ENCODE data around the gene CGB2. TPM values are rescaled to one million over a fixed set of nuclear protein-coding genes. Genes with fewer than 3 reads are reported as not detected.

Gene CGB2
- total and polyA plus RNA-seq, 2 of the 13 experiments (the other 11 are each of a cell fraction or from before 2014, with no cell fraction given), result not detected

DNA sequence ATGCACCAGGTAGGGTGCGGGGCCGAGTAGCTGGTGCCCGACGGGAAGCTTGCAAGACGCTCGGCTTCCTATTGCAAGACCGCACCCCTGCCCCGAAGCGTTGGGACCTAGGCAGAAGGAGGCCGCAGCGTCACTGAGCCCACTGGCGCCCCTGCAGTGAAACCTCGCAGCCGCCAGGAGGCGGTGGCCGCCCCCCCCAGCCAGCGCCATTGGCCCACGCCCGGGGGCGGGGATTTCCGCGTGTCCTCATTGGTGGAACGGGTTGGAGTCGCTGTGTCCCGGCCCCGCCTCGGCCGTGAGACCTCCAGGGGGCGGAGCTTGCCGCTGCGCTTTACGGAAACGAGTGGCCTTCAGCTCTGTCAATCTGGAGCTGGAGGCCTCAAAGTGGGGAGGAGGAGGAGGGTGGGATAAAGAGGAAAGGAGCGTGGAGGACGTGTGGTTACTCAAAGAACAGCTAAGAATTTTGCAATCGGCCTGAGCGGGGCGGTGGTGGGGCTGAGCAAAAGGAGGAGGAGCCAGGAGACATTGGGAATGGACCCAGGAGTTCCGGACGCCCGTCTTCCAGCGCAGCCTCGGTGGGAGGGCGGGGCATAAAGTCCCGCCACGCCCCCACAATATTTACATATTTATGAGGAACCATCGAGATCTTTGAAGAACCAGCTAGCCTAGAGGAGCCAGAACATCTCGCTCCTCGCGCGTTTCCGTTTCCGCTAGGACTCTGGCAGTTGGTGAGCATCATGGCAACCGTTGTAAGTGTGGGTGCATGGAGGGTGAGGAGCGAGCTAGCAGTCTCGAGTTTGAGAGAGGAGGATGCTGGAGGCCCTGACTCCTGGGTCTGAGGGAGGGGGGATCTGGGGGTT, 38.3 kb upstream of the CGB2 start, which contains the start of the genes GYS1 and RUVBL2 (continued):
- TF ChIP-seq, protein P1, sequence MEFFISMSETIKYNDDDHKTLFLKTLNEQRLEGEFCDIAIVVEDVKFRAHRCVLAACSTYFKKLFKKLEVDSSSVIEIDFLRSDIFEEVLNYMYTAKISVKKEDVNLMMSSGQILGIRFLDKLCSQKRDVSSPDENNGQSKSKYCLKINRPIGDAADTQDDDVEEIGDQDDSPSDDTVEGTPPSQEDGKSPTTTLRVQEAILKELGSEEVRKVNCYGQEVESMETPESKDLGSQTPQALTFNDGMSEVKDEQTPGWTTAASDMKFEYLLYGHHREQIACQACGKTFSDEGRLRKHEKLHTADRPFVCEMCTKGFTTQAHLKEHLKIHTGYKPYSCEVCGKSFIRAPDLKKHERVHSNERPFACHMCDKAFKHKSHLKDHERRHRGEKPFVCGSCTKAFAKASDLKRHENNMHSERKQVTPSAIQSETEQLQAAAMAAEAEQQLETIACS (CRISPR knock-in tag; IDR thresholded peaks at IDR 0.05), result no peak
- TF ChIP-seq ZNF256 (CRISPR knock-in tag; conservative IDR thresholded peaks at IDR 0.05) (no peak), ZBTB21 (CRISPR knock-in tag; IDR thresholded peaks at IDR 0.05) (0 out of 2 replicates have a peak, but pooled peaks have one; percentile 21), SNAPC2 (CRISPR knock-in tag; IDR thresholded peaks at IDR 0.05) (peak; percentile 45; the same call in 1 of the 2 replicates), RNF2 (conservative IDR thresholded peaks at IDR 0.05; ENCODE audit: low read depth) (no peak), ZNF615 (CRISPR knock-in tag; IDR thresholded peaks at IDR 0.05; ENCODE audit: borderline replicate concordance) (no peak), ZNF883 (CRISPR knock-in tag; IDR thresholded peaks at IDR 0.05; ENCODE audit: not compliant biosample characterization) (peak; percentile 21), POLR2G (IDR thresholded peaks at IDR 0.05; ENCODE audit: low read depth, low read length) (peak; percentile 80), GFI1 (CRISPR knock-in tag; IDR thresholded peaks at IDR 0.05; ENCODE audit: borderline replicate concordance) (no peak), CBFB (CRISPR knock-in tag; IDR thresholded peaks at IDR 0.05) (no peak; the same call in 1 of the 2 replicates), ZNF496 (CRISPR knock-in tag; IDR thresholded peaks at IDR 0.05; ENCODE audit: insufficient replicate concordance) (no peak), DNMT3B (CRISPR knock-in tag; conservative IDR thresholded peaks at IDR 0.05) (peak; percentile 58; the same call in 1 of the 2 replicates), AKAP8 (CRISPR knock-in tag; IDR thresholded peaks at IDR 0.05) (no peak), ZNF850 (CRISPR knock-in tag; conservative IDR thresholded peaks at IDR 0.05) (no peak), ISL2 (CRISPR knock-in tag; IDR thresholded peaks at IDR 0.05) (no peak), SOX5 (CRISPR knock-in tag; IDR thresholded peaks at IDR 0.05; ENCODE audit: borderline replicate concordance) (peak; percentile 40; the same call in 1 of the 2 replicates)
- TF ChIP-seq, protein P2, sequence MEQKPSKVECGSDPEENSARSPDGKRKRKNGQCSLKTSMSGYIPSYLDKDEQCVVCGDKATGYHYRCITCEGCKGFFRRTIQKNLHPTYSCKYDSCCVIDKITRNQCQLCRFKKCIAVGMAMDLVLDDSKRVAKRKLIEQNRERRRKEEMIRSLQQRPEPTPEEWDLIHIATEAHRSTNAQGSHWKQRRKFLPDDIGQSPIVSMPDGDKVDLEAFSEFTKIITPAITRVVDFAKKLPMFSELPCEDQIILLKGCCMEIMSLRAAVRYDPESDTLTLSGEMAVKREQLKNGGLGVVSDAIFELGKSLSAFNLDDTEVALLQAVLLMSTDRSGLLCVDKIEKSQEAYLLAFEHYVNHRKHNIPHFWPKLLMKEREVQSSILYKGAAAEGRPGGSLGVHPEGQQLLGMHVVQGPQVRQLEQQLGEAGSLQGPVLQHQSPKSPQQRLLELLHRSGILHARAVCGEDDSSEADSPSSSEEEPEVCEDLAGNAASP (CRISPR knock-in tag; IDR thresholded peaks at IDR 0.05; ENCODE audit: borderline replicate concordance), result 0 out of 2 replicates have a peak, but pooled peaks have one; percentile 32
- TF ChIP-seq, protein P3, sequence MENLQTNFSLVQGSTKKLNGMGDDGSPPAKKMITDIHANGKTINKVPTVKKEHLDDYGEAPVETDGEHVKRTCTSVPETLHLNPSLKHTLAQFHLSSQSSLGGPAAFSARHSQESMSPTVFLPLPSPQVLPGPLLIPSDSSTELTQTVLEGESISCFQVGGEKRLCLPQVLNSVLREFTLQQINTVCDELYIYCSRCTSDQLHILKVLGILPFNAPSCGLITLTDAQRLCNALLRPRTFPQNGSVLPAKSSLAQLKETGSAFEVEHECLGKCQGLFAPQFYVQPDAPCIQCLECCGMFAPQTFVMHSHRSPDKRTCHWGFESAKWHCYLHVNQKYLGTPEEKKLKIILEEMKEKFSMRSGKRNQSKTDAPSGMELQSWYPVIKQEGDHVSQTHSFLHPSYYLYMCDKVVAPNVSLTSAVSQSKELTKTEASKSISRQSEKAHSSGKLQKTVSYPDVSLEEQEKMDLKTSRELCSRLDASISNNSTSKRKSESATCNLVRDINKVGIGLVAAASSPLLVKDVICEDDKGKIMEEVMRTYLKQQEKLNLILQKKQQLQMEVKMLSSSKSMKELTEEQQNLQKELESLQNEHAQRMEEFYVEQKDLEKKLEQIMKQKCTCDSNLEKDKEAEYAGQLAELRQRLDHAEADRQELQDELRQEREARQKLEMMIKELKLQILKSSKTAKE (CRISPR knock-in tag; IDR thresholded peaks at IDR 0.05; ENCODE audit: borderline replicate concordance), result 0 out of 2 replicates have a peak, but pooled peaks have one; percentile 5
- TF ChIP-seq, protein P4, sequence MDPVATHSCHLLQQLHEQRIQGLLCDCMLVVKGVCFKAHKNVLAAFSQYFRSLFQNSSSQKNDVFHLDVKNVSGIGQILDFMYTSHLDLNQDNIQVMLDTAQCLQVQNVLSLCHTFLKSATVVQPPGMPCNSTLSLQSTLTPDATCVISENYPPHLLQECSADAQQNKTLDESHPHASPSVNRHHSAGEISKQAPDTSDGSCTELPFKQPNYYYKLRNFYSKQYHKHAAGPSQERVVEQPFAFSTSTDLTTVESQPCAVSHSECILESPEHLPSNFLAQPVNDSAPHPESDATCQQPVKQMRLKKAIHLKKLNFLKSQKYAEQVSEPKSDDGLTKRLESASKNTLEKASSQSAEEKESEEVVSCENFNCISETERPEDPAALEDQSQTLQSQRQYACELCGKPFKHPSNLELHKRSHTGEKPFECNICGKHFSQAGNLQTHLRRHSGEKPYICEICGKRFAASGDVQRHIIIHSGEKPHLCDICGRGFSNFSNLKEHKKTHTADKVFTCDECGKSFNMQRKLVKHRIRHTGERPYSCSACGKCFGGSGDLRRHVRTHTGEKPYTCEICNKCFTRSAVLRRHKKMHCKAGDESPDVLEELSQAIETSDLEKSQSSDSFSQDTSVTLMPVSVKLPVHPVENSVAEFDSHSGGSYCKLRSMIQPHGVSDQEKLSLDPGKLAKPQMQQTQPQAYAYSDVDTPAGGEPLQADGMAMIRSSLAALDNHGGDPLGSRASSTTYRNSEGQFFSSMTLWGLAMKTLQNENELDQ (CRISPR knock-in tag; IDR thresholded peaks at IDR 0.05; ENCODE audit: borderline replicate concordance), result no peak
- TF ChIP-seq, protein P5, sequence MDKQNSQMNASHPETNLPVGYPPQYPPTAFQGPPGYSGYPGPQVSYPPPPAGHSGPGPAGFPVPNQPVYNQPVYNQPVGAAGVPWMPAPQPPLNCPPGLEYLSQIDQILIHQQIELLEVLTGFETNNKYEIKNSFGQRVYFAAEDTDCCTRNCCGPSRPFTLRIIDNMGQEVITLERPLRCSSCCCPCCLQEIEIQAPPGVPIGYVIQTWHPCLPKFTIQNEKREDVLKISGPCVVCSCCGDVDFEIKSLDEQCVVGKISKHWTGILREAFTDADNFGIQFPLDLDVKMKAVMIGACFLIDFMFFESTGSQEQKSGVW (CRISPR knock-in tag; IDR thresholded peaks at IDR 0.05; ENCODE audit: borderline replicate concordance), result no peak
